Activated naive CD4-positive, alpha-beta T cell treated with anti-CD3 and anti-CD28 coated beads for 36 hours (primary cell): ENCODE measurements around the gene BICC1. TPM values are rescaled to one million over a fixed set of nuclear protein-coding genes. Genes with fewer than 3 reads are reported as not detected.

Experiments
- CTCF ChIA-PET: fragments of 350-600 bp; sonication (Branson Sonifier 250); formaldehyde crosslinking; loops from one replicate; lab custom pipeline; 2021; ENCODE audit warnings: antibody characterized with exemption; lab: Charles Lee
- DNase-seq: peaks from one replicate; pipeline ENCODE4 v3.0.0-alpha.2; 2020
- H3K27ac Mint-ChIP-seq: one replicate; pipeline ENCODE4 v1.8.0; 2021; ENCODE audit warnings: mild to moderate bottlenecking, mixed read lengths
- H3K27me3 Mint-ChIP-seq: one replicate; pipeline ENCODE4 v1.8.0; 2021; ENCODE audit warnings: low read depth, mixed read lengths
- H3K36me3 Mint-ChIP-seq: one replicate; pipeline ENCODE4 v1.8.0; 2021; ENCODE audit warnings: low read depth, mixed read lengths
- H3K4me1 Mint-ChIP-seq: one replicate; pipeline ENCODE4 v1.8.0; 2021; ENCODE audit warnings: low read depth, mixed read lengths
- H3K4me3 Mint-ChIP-seq: one replicate; pipeline ENCODE4 v1.8.0; 2021; ENCODE audit warnings: mild to moderate bottlenecking, moderate library complexity, mixed read lengths
- H3K9me3 Mint-ChIP-seq: one replicate; pipeline ENCODE4 v1.8.0; 2021; ENCODE audit warnings: mixed read lengths
- intact Hi-C: fragments of 100-400 bp; cut with micrococcal nuclease; formaldehyde crosslinking; loops from one replicate; pipeline ENCODE4 v1.15.1; 2023
- total RNA-seq, 2 experiments: library from RNA; stranded (reverse); gene quantifications; one replicate each; pipeline ENCODE4 v1.2.3, GENCODE V29; 2021

BICC1 gene
- total RNA-seq, 2 experiments from 2014 or later, result not detected

DNA sequence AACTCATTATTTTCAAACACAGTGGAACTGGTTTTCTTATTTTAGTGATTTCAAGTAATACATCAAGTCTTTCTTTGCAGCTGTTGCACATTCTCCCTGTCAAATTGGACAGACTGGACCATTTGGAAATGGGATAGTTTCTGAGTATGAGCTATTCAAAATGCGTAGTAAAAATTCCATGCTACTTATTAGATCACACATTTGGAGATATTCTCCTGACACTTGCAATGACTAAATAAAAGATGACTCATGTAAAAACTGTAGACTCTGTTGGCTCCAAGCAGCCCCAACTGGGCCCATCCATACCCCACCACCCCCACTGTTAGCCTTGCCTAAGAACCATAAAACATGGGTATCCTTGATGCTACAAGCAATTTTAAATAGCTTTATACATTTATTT, 25.9 kb upstream of the BICC1 start:
- H3K4me3 Mint-ChIP-seq, result no peak overlapping the region
- H3K27ac Mint-ChIP-seq, result no peak overlapping the region
- H3K27me3 Mint-ChIP-seq, result peaks cover 6% of the 10 kb centered on the region
- DNase-seq, result no peak
- intact Hi-C loops, result no loop called here
- CTCF ChIA-PET, result no interaction called here
- no peaks in the 10 kb centered on the region for H3K4me1 Mint-ChIP-seq
- H3K9me3 Mint-ChIP-seq, result no peaks in the 10 kb centered on the region
- H3K36me3 Mint-ChIP-seq, result no peaks in the 10 kb centered on the region

DNA sequence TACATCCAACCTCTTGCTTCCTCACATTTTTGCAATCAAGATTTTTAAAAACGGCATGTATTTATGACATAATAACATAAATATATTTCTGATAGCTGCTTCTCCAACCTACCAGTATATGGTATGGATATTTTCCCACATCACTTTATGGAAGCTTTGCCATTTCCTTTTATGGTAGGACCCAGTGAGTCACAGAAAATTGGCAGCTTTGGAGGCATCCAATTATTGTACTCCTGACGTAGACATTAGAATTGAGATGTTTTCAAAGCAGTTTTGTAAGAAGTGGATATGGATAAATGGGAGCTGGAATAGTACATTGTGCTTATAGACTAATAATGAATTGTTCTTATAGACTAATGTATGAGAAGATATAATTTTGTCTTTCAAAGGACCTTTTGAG, 23.8 kb upstream of the BICC1 start:
- Mint-ChIP-seq H3K27me3 (peaks cover 2% of the 10 kb centered on the region), H3K4me3 (no peak overlapping the region), H3K36me3 (no peaks in the 10 kb centered on the region), H3K4me1 (no peaks in the 10 kb centered on the region), H3K9me3 (no peaks in the 10 kb centered on the region), H3K27ac (no peak overlapping the region)
- intact Hi-C loops, result no loop called here
- no peak for DNase-seq
- CTCF ChIA-PET, result no interaction called here

DNA sequence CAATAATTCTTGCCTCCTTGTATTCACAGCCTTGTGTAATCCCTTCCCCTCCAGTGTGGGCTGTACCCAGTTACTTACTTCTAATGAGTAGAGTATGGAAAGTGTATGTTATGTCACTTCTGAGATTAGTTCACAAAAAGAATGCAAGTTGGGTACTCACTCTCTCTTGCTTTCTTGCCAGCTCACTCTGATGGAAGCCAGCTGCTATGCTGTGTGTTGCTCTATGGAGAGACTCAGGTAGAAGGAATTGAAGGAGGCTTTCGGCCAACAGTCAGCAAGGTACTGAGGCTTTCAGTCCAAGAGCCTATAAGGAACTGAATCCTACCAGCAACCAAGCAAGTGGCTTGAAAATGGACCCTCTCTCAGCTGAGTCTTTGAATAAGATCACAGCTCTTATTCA, 9.7 kb upstream of the BICC1 start:
- Mint-ChIP-seq H3K4me3 (no peak overlapping the region), H3K9me3 (no peaks in the 10 kb centered on the region), H3K27me3 (peaks cover 20% of the 10 kb centered on the region), H3K36me3 (no peaks in the 10 kb centered on the region), H3K4me1 (no peaks in the 10 kb centered on the region), H3K27ac (no peak overlapping the region)
- no peak for DNase-seq
- CTCF ChIA-PET, result no interaction called here
- intact Hi-C loops, result no loop called here

DNA sequence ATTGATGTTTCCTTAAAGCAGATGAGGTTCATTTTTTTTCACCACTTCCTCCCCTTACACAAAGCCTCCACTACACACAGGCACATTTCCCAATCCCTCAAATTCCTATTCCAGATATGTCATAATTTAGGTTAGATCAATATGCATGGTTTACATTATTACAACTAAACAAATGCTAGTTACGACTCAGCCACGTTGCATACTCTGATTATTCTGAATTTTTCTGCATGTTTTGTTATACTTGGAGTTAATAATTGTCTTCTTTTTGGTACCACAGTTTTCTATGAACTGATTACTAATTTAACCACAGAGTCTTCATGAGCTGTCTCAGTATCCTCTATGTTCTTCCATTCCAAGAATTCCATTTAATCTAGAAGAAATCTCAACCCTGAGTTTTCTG, 4.4 kb upstream of the BICC1 start:
- Mint-ChIP-seq H3K27me3 (peaks cover 16% of the 10 kb centered on the region), H3K4me1 (peaks cover 4% of the 10 kb centered on the region), H3K9me3 (no peaks in the 10 kb centered on the region), H3K4me3 (no peak overlapping the region), H3K36me3 (no peaks in the 10 kb centered on the region), H3K27ac (no peak overlapping the region)
- CTCF ChIA-PET, result no interaction called here
- intact Hi-C loops, result no loop called here
- no peak for DNase-seq

DNA sequence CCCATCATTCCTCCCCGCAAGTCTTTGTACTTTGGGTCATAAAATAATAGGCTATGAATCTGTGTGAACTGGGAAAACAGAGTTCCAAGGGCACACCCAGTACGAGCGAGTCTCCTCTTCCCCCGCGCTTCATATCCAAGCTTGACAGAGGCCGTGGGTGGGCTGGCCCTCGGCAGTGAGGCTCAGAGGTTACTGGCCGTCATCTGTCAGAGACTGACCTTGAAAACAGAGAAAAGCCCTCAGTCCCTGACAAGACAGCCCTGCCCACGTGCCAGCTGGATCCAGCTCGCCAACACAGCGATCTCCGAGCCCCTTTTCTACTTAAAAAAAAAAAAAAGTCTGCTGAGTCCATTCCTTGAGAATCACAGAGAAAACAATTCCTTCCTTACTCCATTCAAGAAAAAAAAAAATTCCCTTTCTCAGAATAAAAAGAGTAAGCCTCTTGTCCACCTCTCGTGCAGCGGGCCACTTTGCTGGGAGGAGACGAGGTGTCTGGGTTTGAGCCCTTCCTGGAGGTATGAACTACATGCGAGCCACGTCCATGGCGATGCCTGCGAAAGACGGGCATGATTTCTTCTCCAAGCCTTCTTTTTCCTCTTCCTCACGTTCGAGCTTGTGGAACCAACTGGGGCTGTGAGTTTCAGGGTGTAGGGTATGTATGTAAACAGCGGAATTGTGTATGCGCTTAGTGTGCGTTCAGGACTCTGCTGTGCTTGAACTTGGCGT, 744 bp upstream of the BICC1 start:
- Mint-ChIP-seq H3K36me3 (no peaks in the 10 kb centered on the region), H3K27ac (no peak overlapping the region), H3K4me3 (peak overlapping the region; percentile 54), H3K9me3 (no peaks in the 10 kb centered on the region), H3K27me3 (peaks cover 26% of the 10 kb centered on the region), H3K4me1 (peaks cover 8% of the 10 kb centered on the region)
- intact Hi-C loops, result loop anchor here (5.0 to 10.0 kb wide), 2 partner anchors 210 to 337 kb away; no protein-coding TSS in a partner anchor
- no peak for DNase-seq
- CTCF ChIA-PET, result no interaction called here

DNA sequence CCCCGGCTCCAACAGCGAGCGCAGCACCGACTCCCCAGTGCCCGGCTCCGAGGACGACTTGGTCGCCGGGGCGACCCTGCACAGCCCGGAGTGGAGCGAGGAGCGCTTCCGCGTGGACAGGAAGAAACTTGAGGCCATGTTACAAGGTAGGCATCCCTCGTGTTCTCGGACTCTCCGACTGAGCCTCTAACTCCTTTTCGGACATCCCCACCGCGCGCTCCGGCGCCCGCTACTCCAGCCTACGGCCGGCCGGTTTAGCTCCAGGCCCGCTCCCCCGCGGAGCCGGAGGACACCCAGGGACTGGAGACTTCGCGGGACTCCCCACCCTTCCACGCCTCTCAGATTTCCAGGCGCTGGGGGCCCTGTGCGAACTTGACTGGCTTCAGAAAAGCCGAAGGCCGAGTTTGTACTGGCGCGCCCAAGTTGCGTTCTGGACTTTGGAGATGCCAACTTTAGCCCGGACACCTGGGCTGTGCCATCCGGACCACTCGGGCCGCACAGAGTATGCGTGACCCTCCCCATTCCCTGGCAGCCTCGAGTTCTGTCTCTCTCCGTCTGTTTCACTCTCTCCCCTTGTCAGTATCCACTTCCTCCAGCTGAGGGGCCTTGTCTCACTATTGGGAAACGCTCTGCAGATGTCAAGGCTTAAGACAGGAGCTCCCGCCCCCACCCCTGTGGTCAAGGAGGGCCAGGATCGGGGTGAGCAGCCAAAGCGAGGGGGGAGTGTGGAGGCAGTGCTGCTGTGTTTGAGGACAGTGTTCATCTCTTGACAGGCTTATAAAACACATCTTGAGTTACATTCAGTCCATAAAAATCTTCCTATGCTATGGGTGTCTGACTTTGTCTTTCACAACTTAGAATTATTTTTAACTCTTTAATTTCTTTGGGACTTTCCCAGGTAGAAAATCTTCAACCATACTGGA, 777 bp downstream of the BICC1 start:
- Mint-ChIP-seq H3K4me3 (peak overlapping the region; percentile 55), H3K4me1 (peaks cover 8% of the 10 kb centered on the region), H3K27ac (no peak overlapping the region), H3K27me3 (peaks cover 38% of the 10 kb centered on the region), H3K36me3 (no peaks in the 10 kb centered on the region), H3K9me3 (no peaks in the 10 kb centered on the region)
- no peak for DNase-seq
- intact Hi-C loops, result loop anchor here (5.0 to 10.0 kb wide), 2 partner anchors 211 to 339 kb away; no protein-coding TSS in a partner anchor
- CTCF ChIA-PET, result no interaction called here

DNA sequence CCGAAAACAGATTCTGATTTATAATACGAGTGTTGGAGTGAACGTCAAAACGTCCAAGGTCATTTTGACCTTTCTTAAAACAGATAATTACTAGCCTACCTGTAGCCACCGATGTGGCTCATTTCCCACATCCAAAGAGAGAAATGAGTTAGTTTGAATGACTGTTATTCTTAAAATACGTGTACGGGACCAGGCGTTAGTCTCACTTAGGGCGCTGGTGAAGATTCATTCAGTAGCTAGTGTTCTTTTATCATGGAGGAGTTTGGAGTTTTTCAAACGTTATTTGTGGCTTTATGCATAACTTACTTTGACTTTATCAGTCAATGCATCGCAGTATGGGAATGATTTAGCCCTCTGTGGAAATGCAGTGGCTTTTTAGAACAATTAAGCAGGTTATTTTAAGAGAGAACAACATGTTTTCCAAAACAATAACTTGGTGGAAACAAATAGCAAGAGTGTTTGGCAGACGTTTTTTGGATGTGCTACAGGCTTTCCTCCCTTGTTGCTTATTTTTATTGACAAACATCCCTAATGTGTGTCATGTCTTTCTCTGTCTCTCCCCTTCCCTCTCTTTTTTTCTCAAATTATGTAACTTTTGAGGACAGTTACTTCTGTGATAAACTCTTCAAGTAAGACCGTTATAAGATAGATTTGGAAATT, 1.6 kb downstream of the BICC1 start:
- peaks cover 8% of the 10 kb centered on the region for H3K4me1 Mint-ChIP-seq
- no peaks in the 10 kb centered on the region for H3K36me3 Mint-ChIP-seq
- CTCF ChIA-PET, result no interaction called here
- no peak for DNase-seq
- H3K27ac Mint-ChIP-seq, result no peak overlapping the region
- H3K9me3 Mint-ChIP-seq, result no peaks in the 10 kb centered on the region
- peaks cover 38% of the 10 kb centered on the region for H3K27me3 Mint-ChIP-seq
- no peak overlapping the region for H3K4me3 Mint-ChIP-seq
- intact Hi-C loops, result loop anchor here (5.0 to 10.0 kb wide), 2 partner anchors 212 to 339 kb away; no protein-coding TSS in a partner anchor

DNA sequence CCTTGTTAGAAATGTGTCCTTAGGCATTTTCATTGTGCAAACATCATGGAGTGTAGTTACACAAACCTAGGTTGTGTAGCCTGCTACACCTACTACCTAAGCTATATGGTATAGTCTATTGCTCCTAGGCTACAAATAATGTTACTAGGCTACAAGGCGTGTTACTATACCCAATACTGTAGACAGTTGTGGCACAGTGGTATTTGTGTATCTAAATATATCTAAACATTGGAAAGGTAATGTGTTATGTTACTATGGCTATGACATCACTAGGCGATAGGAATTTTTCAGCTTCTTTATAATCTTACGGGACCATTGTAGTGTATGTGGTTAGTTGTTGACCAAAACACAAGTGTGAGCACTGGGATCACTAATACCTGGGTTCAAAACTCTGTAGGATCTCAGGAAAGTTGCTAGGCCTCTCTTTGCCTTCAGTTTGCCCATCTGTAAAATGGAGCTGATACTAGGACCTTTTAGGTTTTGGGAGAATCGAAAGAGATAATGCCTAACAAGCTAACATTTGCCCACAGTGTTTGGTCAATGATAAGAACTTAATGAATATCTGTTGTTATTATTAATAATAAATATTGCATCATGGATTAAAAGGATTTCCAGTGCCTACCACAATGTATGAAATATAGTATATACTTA, 2.7 kb downstream of the BICC1 start:
- H3K9me3 Mint-ChIP-seq, result no peaks in the 10 kb centered on the region
- no peaks in the 10 kb centered on the region for H3K36me3 Mint-ChIP-seq
- CTCF ChIA-PET, result interaction anchor here (0.7 kb wide), 1 partner anchor 16 kb away, joined by 3 read pairs; no protein-coding TSS in a partner anchor
- peaks cover 8% of the 10 kb centered on the region for H3K4me1 Mint-ChIP-seq
- intact Hi-C loops, result loop anchor here (10.0 kb wide), 1 partner anchor 341 kb away; no protein-coding TSS in a partner anchor
- no peak overlapping the region for H3K27ac Mint-ChIP-seq
- no peak overlapping the region for H3K4me3 Mint-ChIP-seq
- peaks cover 42% of the 10 kb centered on the region for H3K27me3 Mint-ChIP-seq
- DNase-seq, result no peak

DNA sequence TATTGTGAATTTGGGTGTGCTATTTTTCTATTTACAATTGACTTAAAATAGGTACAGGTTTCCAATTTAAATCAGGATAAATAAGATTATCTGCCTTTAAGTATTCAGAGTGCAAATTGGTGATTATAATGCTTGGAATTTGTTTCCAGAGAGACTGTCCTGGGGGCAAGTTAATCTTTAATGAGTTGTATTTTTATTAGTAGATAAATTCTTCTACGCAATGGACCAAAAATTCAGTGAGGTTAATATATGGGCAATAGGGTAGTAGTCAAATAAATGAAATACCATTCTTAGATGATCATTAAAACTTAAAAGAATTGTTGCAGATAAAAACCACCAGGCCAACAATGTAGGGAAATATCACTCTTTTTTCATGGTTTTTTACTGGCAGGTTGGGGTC, 3.4 kb downstream of the BICC1 start:
- no peaks in the 10 kb centered on the region for H3K9me3 Mint-ChIP-seq
- intact Hi-C loops, result loop anchor here (10.0 kb wide), 1 partner anchor 341 kb away; no protein-coding TSS in a partner anchor
- DNase-seq, result no peak
- no peak overlapping the region for H3K4me3 Mint-ChIP-seq
- H3K27ac Mint-ChIP-seq, result no peak overlapping the region
- CTCF ChIA-PET, result no interaction called here
- H3K36me3 Mint-ChIP-seq, result no peaks in the 10 kb centered on the region
- H3K4me1 Mint-ChIP-seq, result peaks cover 8% of the 10 kb centered on the region
- peaks cover 46% of the 10 kb centered on the region for H3K27me3 Mint-ChIP-seq

DNA sequence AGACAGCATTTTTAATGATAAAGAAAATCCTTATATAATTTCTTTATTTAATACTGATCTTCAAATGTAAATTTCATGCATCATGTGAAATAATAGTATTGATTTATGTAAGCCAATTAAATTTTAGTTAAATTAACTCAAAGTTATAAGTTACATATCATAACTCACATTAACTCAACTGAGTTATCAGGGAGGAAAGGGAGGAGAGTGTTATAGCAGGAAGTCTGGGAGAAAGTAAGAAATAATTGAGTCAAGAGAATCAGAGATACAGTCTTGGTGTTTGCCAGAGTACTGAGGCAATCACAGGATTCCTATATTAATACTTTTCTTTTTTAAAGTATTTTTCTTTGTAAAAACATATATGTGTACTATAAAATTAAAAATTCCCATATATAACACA, 4.0 kb downstream of the BICC1 start:
- Mint-ChIP-seq H3K4me3 (no peak overlapping the region), H3K9me3 (no peaks in the 10 kb centered on the region), H3K27me3 (peaks cover 50% of the 10 kb centered on the region), H3K4me1 (peaks cover 8% of the 10 kb centered on the region), H3K27ac (no peak overlapping the region), H3K36me3 (no peaks in the 10 kb centered on the region)
- intact Hi-C loops, result loop anchor here (10.0 kb wide), 1 partner anchor 342 kb away; no protein-coding TSS in a partner anchor
- no peak for DNase-seq
- CTCF ChIA-PET, result no interaction called here

DNA sequence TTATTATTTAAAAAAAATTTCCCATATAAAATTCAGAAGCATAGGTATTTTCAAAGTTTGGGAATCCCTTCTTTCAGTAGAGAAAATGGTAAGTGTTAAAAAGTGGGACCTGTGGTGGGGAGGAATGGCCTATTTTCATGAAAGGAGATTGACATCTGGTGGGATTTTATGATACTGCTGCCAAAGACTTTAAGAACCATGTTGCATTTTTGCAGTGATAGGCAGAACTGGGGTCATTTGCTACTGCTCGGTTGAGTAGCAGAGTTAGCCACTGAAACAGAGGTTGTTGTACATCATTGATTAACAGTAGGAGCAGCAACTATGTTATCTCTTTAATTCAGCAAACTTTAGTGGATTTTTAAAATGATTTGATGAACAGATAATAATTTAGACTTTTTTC, 4.4 kb downstream of the BICC1 start:
- Mint-ChIP-seq H3K27ac (no peak overlapping the region), H3K4me3 (no peak overlapping the region), H3K27me3 (peaks cover 51% of the 10 kb centered on the region), H3K36me3 (no peaks in the 10 kb centered on the region), H3K4me1 (peaks cover 8% of the 10 kb centered on the region), H3K9me3 (no peaks in the 10 kb centered on the region)
- intact Hi-C loops, result loop anchor here (10.0 kb wide), 1 partner anchor 342 kb away; no protein-coding TSS in a partner anchor
- DNase-seq, result no peak
- CTCF ChIA-PET, result no interaction called here
